GM20431 (cell line): ENCODE results near the gene EPHA10.

Experiments used
- in situ Hi-C: fragments of 300-500 bp; cut with MseI, MboI; formaldehyde crosslinking; loops from one replicate; pipeline ENCODE4 v1.15.0; 2020; ENCODE audit warnings: low sequenced_read_pairs; ENCODE audit not compliant: unreplicated experiment

The EPHA10 gene

GRCh38 chr1:37764888-37765441 lies at the start of gene EPHA10:
TSS of gene EPHA10 (minus strand) at chr1:37765120. CDS start at chr1:37765066, 54 bp downstream.
- in situ Hi-C loops: no loop called here

- in situ Hi-C loops: no loop called here
These were observed 49.3 kb upstream of the EPHA10 start for GRCh38 chr1:37814252-37814651.

- in situ Hi-C loops: no loop called here
These were observed 48.7 kb upstream of the EPHA10 start for GRCh38 chr1:37813529-37814145.

- in situ Hi-C loops: no loop called here
These were observed 46.2 kb upstream of the EPHA10 start for GRCh38 chr1:37811027-37811655.

- in situ Hi-C loops: no loop called here
These were observed 45.0 kb upstream of the EPHA10 start for GRCh38 chr1:37809942-37810341.

- in situ Hi-C loops: no loop called here
These were observed 43.7 kb upstream of the EPHA10 start for GRCh38 chr1:37808369-37809319.

GRCh38 chr1:37807555-37808368 lies 42.8 kb upstream of the EPHA10 start, which contains the start of the genes C1orf122 and YRDC:
TSS of gene C1orf122 (plus strand) at chr1:37807790. CDS start at chr1:37808405, 615 bp downstream.
TSS of gene YRDC (minus strand) at chr1:37808208. CDS start at chr1:37808180, 28 bp downstream.
- in situ Hi-C loops: no loop called here

- in situ Hi-C loops: no loop called here
These were observed 42.3 kb upstream of the EPHA10 start for GRCh38 chr1:37807220-37807554.

GRCh38 chr1:37802439-37802838 lies 37.5 kb upstream of the EPHA10 start:
- in situ Hi-C loops: no loop called here

- in situ Hi-C loops: no loop called here
These were observed 32.9 kb upstream of the EPHA10 start for GRCh38 chr1:37797750-37798345.

GRCh38 chr1:37795340-37796125 lies 30.6 kb upstream of the EPHA10 start:
- in situ Hi-C loops: no loop called here

GRCh38 chr1:37794372-37795339 lies 29.7 kb upstream of the EPHA10 start:
- in situ Hi-C loops: no loop called here

- in situ Hi-C loops: no loop called here
These were observed 29.0 kb upstream of the EPHA10 start, which contains the start of gene MANEAL for GRCh38 chr1:37793773-37794371. TSS of gene MANEAL (plus strand) at chr1:37793847. CDS start at chr1:37794183, 336 bp downstream.

GRCh38 chr1:37792943-37793686 lies 28.2 kb upstream of the EPHA10 start:
- in situ Hi-C loops: no loop called here

- in situ Hi-C loops: no loop called here
These were observed 17.6 kb upstream of the EPHA10 start for GRCh38 chr1:37782491-37782890.

- in situ Hi-C loops: no loop called here
These were observed 13.7 kb upstream of the EPHA10 start for GRCh38 chr1:37778654-37779053.
